Keratinocyte (primary cell): ENCODE measurements around the gene ECE1.

ENCODE experiments used
- CTCF ChIP-seq, 3 experiments: IDR thresholded peaks in 1 of 3; conservative IDR thresholded peaks in 1 of 3; optimal IDR thresholded peaks in 1 of 3; 2 replicates in 2 of 3; 3 replicates in 1 of 3; pipeline versions ENCODE3 to v1.5.1; 2011; ENCODE audit warnings: low read length in 3 of 3, mild to moderate bottlenecking in 3 of 3, moderate library complexity in 2 of 3, control low read depth in 1 of 3, inconsistent platforms in 1 of 3; ENCODE audit not compliant: insufficient read depth in 2 of 3; ENCODE audit errors: extremely low read depth in 1 of 3
- EZH2 ChIP-seq: IDR thresholded peaks from one replicate; pipeline ENCODE4 v1.6.1; 2012; ENCODE audit warnings: inconsistent platforms, mild to moderate bottlenecking, low read length, moderate library complexity

GRCh38 chr1:21241771-21242581, 48.3 kb downstream of the ECE1 start:
- no peak for TF ChIP-seq CTCF (optimal IDR thresholded peaks at IDR 0.05 in 1 of 3, IDR thresholded peaks at IDR 0.05 in 1 of 3, conservative IDR thresholded peaks at IDR 0.05 in 1 of 3; ENCODE audit: extremely low read depth in 1 of 3, insufficient read depth in 2 of 3, low read length in 3 of 3)
- TF ChIP-seq EZH2 = no peak
